Osteoblast (primary cell): ENCODE measurements around the gene KERA. TPM values are rescaled to one million over a fixed set of nuclear protein-coding genes. Genes with fewer than 3 reads are reported as not detected.

Experiments
- DNase-seq: peaks from one replicate; pipeline ENCODE4 v3.0.0; 2011; ENCODE audit warnings: low spot score, mixed read lengths; ENCODE audit not compliant: insufficient read length; ENCODE audit errors: missing footprints
- H2AFZ ChIP-seq: 2 replicates; pipeline ENCODE4 v1.6.0; 2011; ENCODE audit warnings: mild to moderate bottlenecking, low read length
- H3K27ac ChIP-seq: 2 replicates; pipeline ENCODE4 v1.5.1; 2011; ENCODE audit warnings: mild to moderate bottlenecking, low read depth, low read length, moderate library complexity
- H3K27me3 ChIP-seq: 2 replicates; pipeline ENCODE4 v1.6.0; 2012; ENCODE audit warnings: mild to moderate bottlenecking, control low read depth, inconsistent platforms, low read length, moderate library complexity; ENCODE audit not compliant: insufficient read depth
- H3K36me3 ChIP-seq: 2 replicates; pipeline ENCODE4 v1.5.1; 2011; ENCODE audit warnings: mild to moderate bottlenecking, low read length, control low read depth, moderate library complexity; ENCODE audit not compliant: insufficient read depth
- H3K4me1 ChIP-seq: 2 replicates; pipeline ENCODE4 v1.5.1; 2011; ENCODE audit warnings: mild to moderate bottlenecking, low read length, control low read depth, moderate library complexity; ENCODE audit not compliant: insufficient read depth
- H3K4me2 ChIP-seq: 2 replicates; pipeline ENCODE4 v1.6.0; 2011; ENCODE audit warnings: mild to moderate bottlenecking, low read length; ENCODE audit not compliant: insufficient read depth
- H3K4me3 ChIP-seq: fragments of 200-600 bp; sonication (generic); 3 replicates; pipeline ENCODE4 v1.5.1; 2012; ENCODE audit warnings: mild to moderate bottlenecking, low read length, inconsistent platforms; ENCODE audit not compliant: insufficient read depth
- H3K79me2 ChIP-seq: 2 replicates; pipeline ENCODE4 v1.6.0; 2012; ENCODE audit warnings: mild to moderate bottlenecking, low read length, control low read depth, inconsistent platforms; ENCODE audit not compliant: insufficient read depth
- H3K9me3 ChIP-seq: 2 replicates; pipeline ENCODE4 v1.5.1; 2011; ENCODE audit warnings: low read depth, low read length, control low read depth
- H4K20me1 ChIP-seq: 2 replicates; pipeline ENCODE4 v1.6.0; 2012; ENCODE audit warnings: mild to moderate bottlenecking, low read length, control low read depth; ENCODE audit not compliant: insufficient read depth
- CTCF ChIP-seq: IDR thresholded peaks from 2 replicates; pipeline ENCODE4 v1.5.1; 2011; ENCODE audit warnings: mild to moderate bottlenecking, low read depth, low read length, moderate library complexity; ENCODE audit errors: extremely low read depth
- total RNA-seq: library from RNA; depleted of rRNA; stranded (reverse); fragments of >200 nt; gene quantifications from 2 replicates; pipeline ENCODE4 v1.2.3, GENCODE V29; 2012

Gene KERA
- not detected in 2 replicates for total RNA-seq

- Histone ChIP-seq H3K4me2 (no peak within 1 kb of the TSS), H3K27ac (no peak within 1 kb of the TSS), H3K27me3 (no peaks in the 10 kb centered on the region), H2AFZ (no peak within 1 kb of the TSS), H3K4me3 (no peak within 1 kb of the TSS), H3K9me3 (no peaks in the 10 kb centered on the region), H3K4me1 (peaks cover 4% of the 10 kb centered on the region), H3K79me2 (no peaks in the 10 kb centered on the region), H3K36me3 (no peaks in the 10 kb centered on the region), H4K20me1 (no peaks in the 10 kb centered on the region)
- TF ChIP-seq CTCF, result no peak
- no peak for DNase-seq
Measured at GRCh38 chr12:91057368-91058165, at the start of gene KERA. Gene KERA, minus strand, starts transcription at chr12:91058024. Its CDS starts 1,743 bp downstream, at chr12:91056281.

- H4K20me1 ChIP-seq, result no peaks in the 10 kb centered on the region
- H3K36me3 ChIP-seq, result peaks cover 53% of the 10 kb centered on the region
- H2AFZ ChIP-seq, result no peak overlapping the region
- no peaks in the 10 kb centered on the region for H3K27me3 ChIP-seq
- no peak for TF ChIP-seq CTCF
- H3K79me2 ChIP-seq, result peaks cover 37% of the 10 kb centered on the region
- H3K4me3 ChIP-seq, result peak overlapping the region; percentile 20
- H3K4me2 ChIP-seq, result peak overlapping the region; percentile 32
- H3K4me1 ChIP-seq, result peaks cover 43% of the 10 kb centered on the region
- no peaks in the 10 kb centered on the region for H3K9me3 ChIP-seq
- DNase-seq, result no peak
- no peak overlapping the region for H3K27ac ChIP-seq
Measured at GRCh38 chr12:91106283-91106682, 48.5 kb upstream of the KERA start.

- Histone ChIP-seq H2AFZ (no peak overlapping the region), H3K79me2 (peaks cover 32% of the 10 kb centered on the region), H3K27me3 (no peaks in the 10 kb centered on the region), H3K4me1 (peaks cover 46% of the 10 kb centered on the region), H3K9me3 (no peaks in the 10 kb centered on the region), H3K27ac (no peak overlapping the region), H3K4me2 (peak overlapping the region; percentile 43), H3K4me3 (peak overlapping the region; percentile 19), H4K20me1 (no peaks in the 10 kb centered on the region), H3K36me3 (peaks cover 53% of the 10 kb centered on the region)
- no peak for TF ChIP-seq CTCF
- DNase-seq, result no peak
Measured at GRCh38 chr12:91105807-91106206, 48.0 kb upstream of the KERA start.

- Histone ChIP-seq H3K4me3 (peak overlapping the region; percentile 16), H2AFZ (no peak overlapping the region), H3K4me2 (peak overlapping the region; percentile 43), H3K27ac (no peak overlapping the region), H3K36me3 (peaks cover 53% of the 10 kb centered on the region), H3K27me3 (no peaks in the 10 kb centered on the region), H4K20me1 (no peaks in the 10 kb centered on the region), H3K79me2 (peaks cover 25% of the 10 kb centered on the region), H3K9me3 (no peaks in the 10 kb centered on the region), H3K4me1 (peaks cover 52% of the 10 kb centered on the region)
- TF ChIP-seq CTCF, result no peak
- no peak for DNase-seq
Measured at GRCh38 chr12:91104812-91105466, 47.1 kb upstream of the KERA start.
